Parathyroid adenoma (tissue), 2 donors: ENCODE data around the gene MAP3K1.

Source experiments
- H2AFZ ChIP-seq: fragments of 300-600 bp; sonication (generic); one replicate; pipeline ENCODE4 v1.7.0; 2017; ENCODE audit warnings: antibody characterized with exemption, mild to moderate bottlenecking
- H3K27ac ChIP-seq: fragments of 300-600 bp; sonication (generic); one replicate; pipeline ENCODE4 v1.7.0; 2017
- H3K27me3 ChIP-seq: fragments of 300-600 bp; sonication (generic); one replicate; pipeline ENCODE4 v1.7.0; 2017; ENCODE audit warnings: low read length; ENCODE audit not compliant: control insufficient read depth, insufficient read depth
- H3K36me3 ChIP-seq: fragments of 300-600 bp; sonication (generic); one replicate; pipeline ENCODE4 v1.7.0; 2017; ENCODE audit warnings: low read length; ENCODE audit not compliant: control insufficient read depth, insufficient read depth
- H3K4me1 ChIP-seq: fragments of 300-600 bp; sonication (generic); one replicate; pipeline ENCODE4 v1.7.0; 2017; ENCODE audit warnings: control low read depth
- H3K4me2 ChIP-seq: fragments of 300-600 bp; sonication (generic); one replicate; pipeline ENCODE4 v1.7.0; 2017; ENCODE audit warnings: low read length
- H3K4me3 ChIP-seq: fragments of 300-600 bp; sonication (generic); one replicate; pipeline ENCODE4 v1.7.0; 2017; ENCODE audit warnings: low read depth, low read length
- H3K79me2 ChIP-seq: fragments of 300-600 bp; sonication (generic); one replicate; pipeline ENCODE4 v1.7.0; 2017; ENCODE audit warnings: control low read depth
- H3K9ac ChIP-seq: fragments of 300-600 bp; sonication (generic); one replicate; pipeline ENCODE4 v1.7.0; 2017; ENCODE audit warnings: mild to moderate bottlenecking
- H3K9me3 ChIP-seq: fragments of 300-600 bp; sonication (generic); one replicate; pipeline ENCODE4 v1.7.0; 2017; ENCODE audit warnings: low read length; ENCODE audit not compliant: control insufficient read depth
- TF ChIP-seq, protein P1 (sequence below): fragments of 300-600 bp; sonication (generic); IDR thresholded peaks from one replicate; pipeline ENCODE4 v1.7.0; 2017; ENCODE audit warnings: antibody characterized with exemption, mild to moderate bottlenecking
- donor health status: primary hyperparathyroidism.

Gene MAP3K1

DNA sequence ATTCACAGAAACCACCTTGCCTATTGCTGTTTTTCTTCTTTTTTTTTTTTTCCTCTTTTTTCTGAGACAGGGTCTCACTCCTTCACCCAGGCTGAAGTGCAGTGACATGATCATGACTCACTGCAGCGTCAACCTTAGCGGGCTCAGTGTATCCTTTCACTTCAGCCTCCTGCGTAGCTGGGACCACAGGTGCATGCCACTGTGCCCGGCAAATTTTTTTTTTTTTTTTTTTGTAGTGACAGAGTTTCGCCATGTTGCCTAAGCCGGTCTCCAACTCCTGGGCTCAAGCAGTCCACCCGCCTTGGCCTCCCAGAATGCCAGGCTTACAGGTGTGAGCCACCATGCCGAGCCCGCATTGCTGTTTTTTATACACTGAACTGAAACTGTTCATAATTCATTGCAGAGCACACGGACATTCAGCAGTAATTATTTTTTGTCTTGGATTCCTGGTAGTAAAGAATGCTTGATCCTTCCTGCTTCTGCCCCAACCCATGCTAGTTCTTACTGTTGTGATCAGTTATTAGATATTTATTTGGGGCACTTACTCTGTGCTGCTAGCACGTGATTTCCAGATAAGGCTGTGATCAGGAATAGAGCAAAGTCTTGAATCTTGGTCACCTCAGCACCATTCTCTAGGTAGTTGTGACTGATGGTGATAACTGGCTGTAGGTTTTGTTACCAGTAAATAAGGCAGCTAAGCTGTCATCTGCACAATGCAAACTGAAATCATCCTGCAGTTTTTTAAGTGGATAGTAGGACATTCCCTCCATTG lies 14.0 kb downstream of the MAP3K1 start:
- TF ChIP-seq, protein P1, sequence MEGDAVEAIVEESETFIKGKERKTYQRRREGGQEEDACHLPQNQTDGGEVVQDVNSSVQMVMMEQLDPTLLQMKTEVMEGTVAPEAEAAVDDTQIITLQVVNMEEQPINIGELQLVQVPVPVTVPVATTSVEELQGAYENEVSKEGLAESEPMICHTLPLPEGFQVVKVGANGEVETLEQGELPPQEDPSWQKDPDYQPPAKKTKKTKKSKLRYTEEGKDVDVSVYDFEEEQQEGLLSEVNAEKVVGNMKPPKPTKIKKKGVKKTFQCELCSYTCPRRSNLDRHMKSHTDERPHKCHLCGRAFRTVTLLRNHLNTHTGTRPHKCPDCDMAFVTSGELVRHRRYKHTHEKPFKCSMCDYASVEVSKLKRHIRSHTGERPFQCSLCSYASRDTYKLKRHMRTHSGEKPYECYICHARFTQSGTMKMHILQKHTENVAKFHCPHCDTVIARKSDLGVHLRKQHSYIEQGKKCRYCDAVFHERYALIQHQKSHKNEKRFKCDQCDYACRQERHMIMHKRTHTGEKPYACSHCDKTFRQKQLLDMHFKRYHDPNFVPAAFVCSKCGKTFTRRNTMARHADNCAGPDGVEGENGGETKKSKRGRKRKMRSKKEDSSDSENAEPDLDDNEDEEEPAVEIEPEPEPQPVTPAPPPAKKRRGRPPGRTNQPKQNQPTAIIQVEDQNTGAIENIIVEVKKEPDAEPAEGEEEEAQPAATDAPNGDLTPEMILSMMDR: no peak
- H3K27me3 ChIP-seq: no peaks in the 10 kb centered on the region
- no peaks in the 10 kb centered on the region for H3K9me3 ChIP-seq
- no peak overlapping the region for H2AFZ ChIP-seq
- H3K9ac ChIP-seq: no peak overlapping the region
- H3K79me2 ChIP-seq: peaks cover 56% of the 10 kb centered on the region
- no peak overlapping the region for H3K27ac ChIP-seq
- peaks cover 20% of the 10 kb centered on the region for H3K4me1 ChIP-seq
- H3K36me3 ChIP-seq: no peaks in the 10 kb centered on the region
- H3K4me3 ChIP-seq: no peak overlapping the region
- H3K4me2 ChIP-seq: peak overlapping the region; percentile 3

DNA sequence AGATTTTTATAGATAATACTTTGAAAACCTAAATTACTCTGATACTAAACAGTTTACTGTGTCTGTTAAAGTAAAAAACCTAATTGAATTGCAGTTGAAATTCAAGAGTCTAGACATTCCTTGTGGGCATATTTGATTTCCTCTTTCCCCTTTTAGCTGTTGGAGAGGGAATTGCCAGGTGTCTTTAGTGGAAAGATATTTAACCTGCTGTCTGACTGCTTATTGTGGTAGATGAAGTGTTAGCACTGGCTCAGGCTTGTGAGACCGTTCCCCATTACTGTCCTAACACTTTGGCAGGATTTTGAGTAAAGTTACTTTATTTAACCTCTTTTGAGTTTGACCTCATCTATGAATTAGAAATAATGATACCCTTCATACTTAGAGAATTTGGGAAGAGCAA lies 16.4 kb downstream of the MAP3K1 start:
- TF ChIP-seq, protein P1: no peak
- peaks cover 18% of the 10 kb centered on the region for H3K4me1 ChIP-seq
- H3K79me2 ChIP-seq: peaks cover 45% of the 10 kb centered on the region
- no peak overlapping the region for H3K9ac ChIP-seq
- H3K4me3 ChIP-seq: no peak overlapping the region
- no peak overlapping the region for H3K27ac ChIP-seq
- no peaks in the 10 kb centered on the region for H3K27me3 ChIP-seq
- H3K4me2 ChIP-seq: no peak overlapping the region
- no peak overlapping the region for H2AFZ ChIP-seq
- no peaks in the 10 kb centered on the region for H3K9me3 ChIP-seq
- no peaks in the 10 kb centered on the region for H3K36me3 ChIP-seq

DNA sequence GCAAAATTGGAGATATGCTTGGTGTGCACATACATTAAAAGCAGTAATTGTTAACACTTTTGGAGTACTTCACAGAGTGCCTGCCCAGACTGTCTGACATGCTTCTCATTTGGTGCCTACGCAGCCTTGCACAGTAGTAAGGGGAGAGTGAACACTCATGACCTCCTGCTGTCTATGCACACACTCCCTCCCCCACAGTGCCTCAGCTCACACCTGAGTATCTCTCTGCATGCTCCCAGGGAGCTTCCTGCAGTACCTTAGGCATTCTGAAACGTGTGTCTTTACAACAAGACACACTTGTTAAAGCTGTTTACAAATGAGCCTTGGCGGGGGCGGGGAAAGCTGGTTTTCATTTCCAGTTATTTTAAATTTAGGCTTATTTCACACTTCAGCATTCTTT lies 18.0 kb downstream of the MAP3K1 start:
- H3K4me2 ChIP-seq: no peak overlapping the region
- H3K79me2 ChIP-seq: peaks cover 34% of the 10 kb centered on the region
- H3K9me3 ChIP-seq: no peaks in the 10 kb centered on the region
- H3K36me3 ChIP-seq: no peaks in the 10 kb centered on the region
- H3K4me1 ChIP-seq: peaks cover 20% of the 10 kb centered on the region
- H3K9ac ChIP-seq: no peak overlapping the region
- H3K27me3 ChIP-seq: no peaks in the 10 kb centered on the region
- TF ChIP-seq, protein P1: no peak
- H3K4me3 ChIP-seq: no peak overlapping the region
- H2AFZ ChIP-seq: no peak overlapping the region
- H3K27ac ChIP-seq: no peak overlapping the region

DNA sequence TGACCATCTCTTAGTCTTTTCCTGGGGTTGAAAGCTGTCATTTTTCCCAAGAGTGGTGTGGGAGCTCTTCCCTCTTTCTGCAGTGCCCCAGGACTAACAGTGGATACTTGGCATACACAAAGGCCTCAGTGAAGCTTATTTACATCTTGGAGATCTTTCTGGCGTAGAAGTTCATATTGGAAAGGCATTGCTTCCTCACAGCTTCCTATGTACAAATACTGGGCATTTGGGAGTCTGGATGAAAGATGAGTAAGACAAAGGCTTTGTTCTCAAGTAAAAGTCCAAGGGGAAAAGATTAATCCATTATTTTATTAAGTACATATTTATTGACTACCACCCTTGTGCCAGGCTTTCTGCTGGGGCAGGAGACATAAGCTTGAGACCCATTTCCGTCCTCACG lies 22.0 kb downstream of the MAP3K1 start:
- no peaks in the 10 kb centered on the region for H3K27me3 ChIP-seq
- no peak overlapping the region for H3K4me2 ChIP-seq
- TF ChIP-seq, protein P1: no peak
- H3K27ac ChIP-seq: no peak overlapping the region
- no peak overlapping the region for H3K4me3 ChIP-seq
- H3K4me1 ChIP-seq: peaks cover 20% of the 10 kb centered on the region
- H2AFZ ChIP-seq: no peak overlapping the region
- no peaks in the 10 kb centered on the region for H3K36me3 ChIP-seq
- H3K9me3 ChIP-seq: no peaks in the 10 kb centered on the region
- no peak overlapping the region for H3K9ac ChIP-seq
- H3K79me2 ChIP-seq: peaks cover 48% of the 10 kb centered on the region

DNA sequence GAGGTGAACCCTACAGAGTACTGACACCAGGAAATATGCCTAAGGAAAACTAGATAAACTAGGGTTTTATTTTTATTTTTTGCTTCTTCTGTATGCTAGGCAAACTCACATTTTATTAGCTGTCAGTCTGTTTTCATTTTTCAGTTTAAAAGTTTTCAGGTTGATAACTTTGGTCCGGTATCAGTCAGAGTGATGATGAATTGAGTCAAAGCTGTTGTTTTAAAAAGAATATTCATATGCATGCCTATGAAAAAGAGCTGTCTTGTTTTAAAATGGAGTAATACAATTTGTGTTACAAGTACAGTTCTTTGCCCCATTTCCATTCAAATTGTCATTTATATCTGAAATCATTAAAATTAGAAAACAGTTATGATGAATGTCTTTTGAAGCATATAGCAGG lies 22.6 kb downstream of the MAP3K1 start:
- H3K27ac ChIP-seq: no peak overlapping the region
- H3K27me3 ChIP-seq: no peaks in the 10 kb centered on the region
- H3K36me3 ChIP-seq: no peaks in the 10 kb centered on the region
- H3K4me1 ChIP-seq: peaks cover 20% of the 10 kb centered on the region
- H3K9ac ChIP-seq: no peak overlapping the region
- no peaks in the 10 kb centered on the region for H3K9me3 ChIP-seq
- no peak overlapping the region for H3K4me2 ChIP-seq
- H2AFZ ChIP-seq: no peak overlapping the region
- H3K4me3 ChIP-seq: no peak overlapping the region
- TF ChIP-seq, protein P1: no peak
- peaks cover 50% of the 10 kb centered on the region for H3K79me2 ChIP-seq
